BLaER1 (cell line): ENCODE measurements around the gene RIPOR3.
"Not testable (repeated sequence)": the region's sequence is repeated elsewhere in the genome, so short reads cannot be mapped to it uniquely, and the experiment has no call there.

Experiments used
- H3K27ac ChIP-seq: shearing (Covaris generic); formaldehyde crosslinking; 2 replicates; pipeline ENCODE4 v1.8.1; 2022
- H3K27me3 ChIP-seq: shearing (Covaris generic); formaldehyde crosslinking; 2 replicates; pipeline ENCODE4 v1.8.1; 2022
- H3K36me3 ChIP-seq: shearing (Covaris generic); formaldehyde crosslinking; 2 replicates; pipeline ENCODE4 v1.8.1; 2022
- H3K4me1 ChIP-seq: shearing (Covaris generic); formaldehyde crosslinking; 2 replicates; pipeline ENCODE4 v1.8.1; 2022
- H3K4me2 ChIP-seq: shearing (Covaris generic); formaldehyde crosslinking; 2 replicates; pipeline ENCODE4 v1.8.1; 2022
- H3K4me3 ChIP-seq: shearing (Covaris generic); formaldehyde crosslinking; 2 replicates; pipeline ENCODE4 v1.8.1; 2022
- H3K9ac ChIP-seq: shearing (Covaris generic); formaldehyde crosslinking; 2 replicates; pipeline ENCODE4 v1.8.1; 2022
- H3K9me3 ChIP-seq: shearing (Covaris generic); formaldehyde crosslinking; 2 replicates; pipeline ENCODE4 v1.8.1; 2022
- H4K20me1 ChIP-seq: shearing (Covaris generic); formaldehyde crosslinking; 2 replicates; pipeline ENCODE4 v1.8.1; 2022
- Cebpa-rat ChIP-seq: shearing (Covaris generic); IDR thresholded peaks from 2 replicates; pipeline ENCODE4 v1.8.1; 2022

The RIPOR3 gene

DNA sequence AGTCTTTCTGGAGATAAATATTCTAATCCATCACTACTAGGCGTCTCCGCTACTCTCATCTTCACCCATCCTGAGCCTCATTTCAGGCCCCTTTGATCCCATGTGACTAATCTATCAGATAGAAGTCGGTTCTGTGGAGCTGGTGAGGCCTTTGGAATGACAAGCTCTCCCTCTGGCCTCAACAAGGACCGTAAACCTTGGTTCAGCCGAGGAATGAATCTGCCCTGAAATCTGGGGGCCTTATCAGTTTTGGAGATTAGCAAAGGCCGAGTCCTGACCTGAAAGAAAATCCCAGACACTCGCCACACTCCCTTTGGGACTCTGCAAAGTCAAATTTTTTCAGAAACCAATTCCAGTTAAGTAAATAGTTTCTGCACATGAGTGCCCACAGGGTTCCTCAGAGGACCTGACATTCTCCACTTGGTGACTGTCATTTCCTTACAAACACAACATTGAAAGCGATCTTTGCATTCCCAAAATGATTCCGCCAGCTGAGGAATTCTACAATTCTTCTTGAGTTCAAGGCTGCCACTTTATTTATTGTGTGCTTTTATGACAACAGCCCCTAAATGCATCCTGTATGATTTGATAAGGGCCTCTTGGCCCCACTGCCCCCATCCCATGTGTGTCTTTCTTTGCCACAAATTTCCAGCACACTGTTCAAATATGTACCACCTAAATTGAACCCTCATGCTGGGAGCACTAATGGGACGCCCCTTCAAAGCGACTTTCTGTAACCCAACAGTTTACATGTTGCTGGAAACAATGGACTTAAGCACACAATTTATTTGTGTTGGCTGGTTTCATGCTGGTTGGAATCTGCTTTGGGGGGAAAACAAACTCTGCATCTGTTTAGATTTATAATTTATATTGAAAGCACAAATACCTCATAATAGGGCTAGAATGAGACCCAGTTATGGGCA is 10.0 kb upstream of the RIPOR3 start:
- TF ChIP-seq Cebpa-rat: no peak
- Histone ChIP-seq H3K4me3 (no peak overlapping the region), H3K27me3 (no peaks in the 10 kb centered on the region), H3K4me2 (no peak overlapping the region), H3K27ac (no peak overlapping the region), H3K9ac (no peak overlapping the region), H3K4me1 (0 out of 2 replicates have a peak, but pooled peaks cover 5% of the 10 kb centered on the region), H4K20me1 (no peaks in the 10 kb centered on the region), H3K36me3 (no peaks in the 10 kb centered on the region), H3K9me3 (no peaks in the 10 kb centered on the region)

DNA sequence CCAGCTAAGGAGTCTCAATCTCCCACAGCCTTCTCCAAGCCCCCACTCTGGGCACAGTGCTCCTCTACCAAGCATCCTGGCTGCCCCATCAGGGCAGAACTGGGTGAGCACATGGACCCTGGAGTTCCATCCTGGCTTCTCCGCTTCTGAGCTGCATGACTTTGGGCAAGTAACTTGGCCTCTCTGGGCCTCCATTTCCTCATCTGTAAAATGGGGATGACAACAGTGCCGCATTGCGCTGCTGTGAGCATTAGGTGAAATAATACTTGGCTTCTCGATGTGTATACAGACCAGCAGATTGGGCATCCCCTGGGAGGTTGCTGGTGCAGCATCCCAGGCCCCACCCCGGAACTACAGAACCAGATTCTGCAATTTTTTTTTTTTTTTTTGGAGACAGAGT is 8.3 kb upstream of the RIPOR3 start:
- H3K36me3 ChIP-seq: no peaks in the 10 kb centered on the region

DNA sequence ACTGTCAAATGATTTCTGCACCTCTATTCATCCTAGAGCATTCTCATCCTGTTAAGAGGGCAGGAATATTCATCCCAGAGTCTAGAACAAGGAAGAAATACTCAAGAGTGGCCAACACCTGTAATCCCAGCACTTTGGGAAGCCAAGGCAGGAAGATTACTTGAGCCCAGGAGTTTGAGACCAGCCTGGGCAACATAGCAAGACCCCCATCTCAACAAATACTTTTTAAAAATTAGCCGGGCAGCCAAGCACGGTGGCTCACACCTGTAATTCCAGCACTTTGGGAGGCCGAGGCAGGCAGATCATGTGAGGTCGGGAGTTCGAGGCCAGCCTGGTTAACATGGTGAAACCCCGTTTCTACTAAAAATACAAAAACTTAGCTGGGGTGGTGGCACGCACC is 6.9 kb upstream of the RIPOR3 start:
- not testable (repeated sequence) for H3K27me3 ChIP-seq, H3K36me3 ChIP-seq, H3K4me2 ChIP-seq, H3K4me3 ChIP-seq, H3K9me3 ChIP-seq, H4K20me1 ChIP-seq, H3K27ac ChIP-seq, H3K4me1 ChIP-seq, H3K9ac ChIP-seq

More for the DNA sequence above, 8.3 kb upstream of the RIPOR3 start:
- H3K4me1 ChIP-seq: 0 out of 2 replicates have a peak, but pooled peaks cover 5% of the 10 kb centered on the region
- H4K20me1 ChIP-seq: no peaks in the 10 kb centered on the region
- H3K4me3 ChIP-seq: no peak overlapping the region
- no peaks in the 10 kb centered on the region for H3K27me3 ChIP-seq
- no peak overlapping the region for H3K4me2 ChIP-seq
- no peak for TF ChIP-seq Cebpa-rat
- no peaks in the 10 kb centered on the region for H3K9me3 ChIP-seq
- no peak overlapping the region for H3K9ac ChIP-seq
- H3K27ac ChIP-seq: no peak overlapping the region

DNA sequence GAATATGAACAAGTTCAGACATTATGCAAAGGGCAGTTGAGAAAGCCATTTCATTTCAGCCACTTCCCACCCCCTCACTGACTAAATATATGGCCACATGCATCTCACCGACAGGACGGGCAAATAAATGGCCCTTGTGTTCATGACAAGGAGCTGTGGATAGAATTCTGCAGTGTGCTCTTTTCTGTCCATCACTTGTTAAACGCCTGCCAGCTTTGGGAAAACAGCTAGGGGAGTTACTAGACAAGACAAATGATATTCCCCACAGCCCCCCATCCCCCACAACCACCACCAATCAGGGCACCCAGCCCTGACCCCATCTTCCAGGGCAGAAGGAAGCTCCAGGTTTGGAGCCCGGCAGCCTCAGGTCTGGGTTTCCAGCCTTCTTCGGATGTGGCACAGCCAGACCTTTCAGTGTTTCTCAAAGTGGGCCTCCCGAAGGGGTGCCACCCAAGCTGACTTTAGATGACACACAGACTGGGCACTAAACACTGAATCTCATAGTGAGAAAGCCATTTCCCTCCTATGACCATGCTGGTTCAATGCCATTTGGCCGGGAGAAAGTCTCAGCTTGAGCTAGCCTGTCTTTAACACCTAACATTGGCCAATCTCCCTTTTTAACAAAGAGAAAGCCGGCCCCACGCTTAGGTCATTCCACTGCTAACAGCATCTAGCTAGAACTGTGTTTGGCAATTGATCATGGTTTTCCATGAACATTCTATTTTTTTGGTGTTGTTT is 4.0 kb upstream of the RIPOR3 start:
- H3K4me2 ChIP-seq: no peak overlapping the region
- no peak for TF ChIP-seq Cebpa-rat

DNA sequence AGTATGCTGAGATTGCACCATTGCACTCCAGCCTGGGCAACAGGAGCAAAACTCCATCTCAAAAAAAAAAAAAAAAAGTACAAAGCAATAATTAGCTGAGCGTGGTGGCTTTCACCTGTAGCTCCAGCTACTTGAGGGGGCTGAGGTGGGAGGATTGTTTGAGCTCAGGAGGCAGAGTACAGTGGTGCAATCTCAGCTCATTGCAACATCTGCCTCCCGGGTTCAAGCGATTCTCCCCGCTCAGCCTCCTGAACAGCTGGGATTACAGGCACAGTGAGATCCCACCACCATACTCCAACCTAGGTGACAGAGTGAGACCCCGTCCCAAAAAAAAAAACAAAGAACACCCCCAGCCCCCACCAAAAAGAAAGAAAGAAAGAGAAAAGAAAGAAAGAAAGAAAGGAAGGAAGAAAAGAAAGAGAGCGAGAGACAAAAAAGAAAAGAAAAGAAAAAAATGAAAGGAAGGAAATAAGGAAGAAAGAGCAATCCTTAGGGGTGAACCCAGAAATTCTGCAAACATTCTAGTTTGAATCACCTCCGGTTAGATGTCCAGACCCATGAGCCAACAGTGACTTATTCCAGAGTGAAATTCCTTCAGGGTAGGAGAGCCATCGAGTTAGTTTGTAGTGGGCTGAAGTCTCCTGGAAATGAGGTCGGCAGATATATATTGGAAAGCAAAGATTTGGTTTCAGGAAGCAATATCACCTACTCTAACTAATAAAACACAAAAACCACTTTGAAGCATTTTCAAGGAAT is 3.2 kb upstream of the RIPOR3 start:
- peaks cover 26% of the 10 kb centered on the region for H3K4me1 ChIP-seq
- H3K27me3 ChIP-seq: 0 out of 2 replicates have a peak, but pooled peaks cover 4% of the 10 kb centered on the region
- no peak for TF ChIP-seq Cebpa-rat
- no peak overlapping the region for H3K9ac ChIP-seq
- H3K27ac ChIP-seq: no peak overlapping the region
- no peaks in the 10 kb centered on the region for H4K20me1 ChIP-seq
- H3K9me3 ChIP-seq: no peaks in the 10 kb centered on the region
- H3K36me3 ChIP-seq: no peaks in the 10 kb centered on the region
- no peak overlapping the region for H3K4me3 ChIP-seq
- H3K4me2 ChIP-seq: no peak overlapping the region

More for the DNA sequence above, 4.0 kb upstream of the RIPOR3 start:
- 0 out of 2 replicates have a peak, but pooled peaks cover 4% of the 10 kb centered on the region for H3K27me3 ChIP-seq
- H3K4me1 ChIP-seq: peaks cover 18% of the 10 kb centered on the region
- no peaks in the 10 kb centered on the region for H3K36me3 ChIP-seq
- no peaks in the 10 kb centered on the region for H3K9me3 ChIP-seq
- H3K27ac ChIP-seq: no peak overlapping the region
- no peak overlapping the region for H3K9ac ChIP-seq
- H4K20me1 ChIP-seq: no peaks in the 10 kb centered on the region
- H3K4me3 ChIP-seq: no peak overlapping the region

DNA sequence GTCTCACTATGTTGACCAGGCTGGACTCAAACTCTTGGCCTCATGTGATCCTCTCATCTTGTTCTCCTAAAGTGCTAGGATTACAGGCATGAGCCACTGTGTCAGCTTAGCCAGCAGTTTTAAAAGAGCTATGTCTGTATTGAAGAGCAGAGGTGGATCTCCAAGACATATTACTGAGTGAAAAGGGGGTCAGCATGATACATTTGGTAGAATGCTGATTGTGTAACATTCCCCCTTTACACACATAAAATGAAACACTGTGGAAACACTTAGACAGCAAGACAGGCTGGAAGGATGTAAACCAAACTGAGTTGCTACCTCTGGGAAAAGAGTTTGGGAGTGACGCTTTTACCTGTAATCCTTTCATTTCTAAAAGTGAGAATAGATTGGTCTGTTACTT is 1.7 kb upstream of the RIPOR3 start:
- H4K20me1 ChIP-seq: no peaks in the 10 kb centered on the region
- H3K36me3 ChIP-seq: no peaks in the 10 kb centered on the region
- 0 out of 2 replicates have a peak, but pooled peaks cover 4% of the 10 kb centered on the region for H3K27me3 ChIP-seq
- TF ChIP-seq Cebpa-rat: no peak
- no peaks in the 10 kb centered on the region for H3K9me3 ChIP-seq
- no peak overlapping the region for H3K9ac ChIP-seq
- no peak overlapping the region for H3K27ac ChIP-seq
- no peak overlapping the region for H3K4me3 ChIP-seq
- no peak overlapping the region for H3K4me2 ChIP-seq
- peaks cover 39% of the 10 kb centered on the region for H3K4me1 ChIP-seq

DNA sequence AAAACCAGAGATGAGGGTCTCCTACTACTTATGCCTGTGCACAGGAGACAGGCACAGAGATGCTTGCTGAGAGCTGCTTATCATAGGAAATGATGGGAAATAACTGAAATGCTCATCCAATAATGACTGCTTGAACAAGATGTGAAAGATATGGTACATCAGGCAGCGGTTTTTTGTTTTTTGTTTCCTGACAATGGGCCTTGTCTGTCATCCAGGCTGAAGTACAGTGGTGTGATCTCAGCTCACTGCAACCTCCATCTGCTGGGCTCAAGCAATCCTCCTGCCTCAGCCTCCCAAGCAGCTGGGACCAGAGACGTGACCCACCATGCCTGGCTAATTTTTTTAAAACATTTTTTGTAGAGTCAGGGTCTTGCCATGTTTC is 1.2 kb upstream of the RIPOR3 start:
- H3K4me3 ChIP-seq: no peak overlapping the region
- no peak overlapping the region for H3K4me2 ChIP-seq

DNA sequence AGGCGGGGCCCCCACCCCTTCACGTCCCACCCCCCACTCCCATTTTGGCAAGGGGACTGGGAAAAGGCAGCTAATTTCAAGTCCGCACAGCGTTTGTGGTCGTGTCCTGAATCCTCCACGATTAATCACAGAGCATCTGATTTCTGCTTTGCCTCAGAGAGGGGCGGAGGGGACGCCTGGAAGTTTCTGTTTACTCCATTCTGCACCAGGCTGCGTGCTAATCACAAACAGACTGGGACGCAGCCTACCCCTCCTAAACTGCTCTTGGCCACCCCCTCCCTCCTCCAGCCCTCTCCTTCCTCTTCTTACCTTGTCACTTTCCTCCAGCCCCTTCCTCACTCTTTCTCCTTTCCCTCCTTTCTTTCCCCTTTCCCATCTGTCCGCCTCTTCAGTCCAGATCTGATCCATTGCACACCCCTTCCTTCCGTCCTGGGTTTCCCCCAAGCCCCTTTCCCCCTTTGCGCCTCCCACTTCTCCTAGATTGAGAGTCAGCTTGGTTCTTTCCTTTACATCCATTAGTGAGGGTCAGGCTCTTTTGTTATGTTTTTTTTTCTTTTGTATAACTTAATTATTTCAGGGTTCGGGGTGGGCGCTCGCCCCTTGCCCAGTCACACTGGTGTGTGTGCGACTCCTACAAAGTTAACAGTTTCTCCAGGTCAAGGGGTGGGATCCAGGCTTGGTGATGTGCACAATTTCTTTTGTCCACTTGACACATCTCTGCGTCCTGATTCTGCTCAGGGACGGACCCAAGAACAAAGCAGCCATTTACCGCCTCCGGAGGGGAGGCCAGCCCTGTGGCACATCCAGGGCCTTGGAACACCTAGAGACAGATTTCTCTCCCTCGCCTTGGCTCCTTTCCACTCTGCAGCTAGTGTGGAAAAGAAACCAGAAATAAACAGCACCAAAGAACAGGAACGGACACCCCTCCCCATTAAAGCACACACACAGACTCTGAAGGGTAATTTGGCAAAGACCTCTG is 520 bp upstream of the RIPOR3 start:
- no peak overlapping the region for H3K4me3 ChIP-seq
- no peaks in the 10 kb centered on the region for H3K9me3 ChIP-seq
- H3K4me2 ChIP-seq: peak overlapping the region; percentile 76
- peaks cover 41% of the 10 kb centered on the region for H3K4me1 ChIP-seq
- no peak overlapping the region for H3K9ac ChIP-seq
- no peak for TF ChIP-seq Cebpa-rat
- H3K36me3 ChIP-seq: no peaks in the 10 kb centered on the region
- no peaks in the 10 kb centered on the region for H4K20me1 ChIP-seq
- 0 out of 2 replicates have a peak, but pooled peaks cover 4% of the 10 kb centered on the region for H3K27me3 ChIP-seq
- H3K27ac ChIP-seq: no peak overlapping the region

More for the DNA sequence above, 1.2 kb upstream of the RIPOR3 start:
- no peaks in the 10 kb centered on the region for H3K9me3 ChIP-seq
- TF ChIP-seq Cebpa-rat: no peak
- H3K27ac ChIP-seq: no peak overlapping the region
- no peak overlapping the region for H3K9ac ChIP-seq
- no peaks in the 10 kb centered on the region for H4K20me1 ChIP-seq
- peaks cover 39% of the 10 kb centered on the region for H3K4me1 ChIP-seq
- H3K36me3 ChIP-seq: no peaks in the 10 kb centered on the region
- 0 out of 2 replicates have a peak, but pooled peaks cover 4% of the 10 kb centered on the region for H3K27me3 ChIP-seq
